ENCODE results near the gene RNF214.

The RNF214 gene

GRCh38 chr11:117299351-117300282 lies 67.1 kb downstream of the RNF214 start:
- TF ChIP-seq, protein P1, sequence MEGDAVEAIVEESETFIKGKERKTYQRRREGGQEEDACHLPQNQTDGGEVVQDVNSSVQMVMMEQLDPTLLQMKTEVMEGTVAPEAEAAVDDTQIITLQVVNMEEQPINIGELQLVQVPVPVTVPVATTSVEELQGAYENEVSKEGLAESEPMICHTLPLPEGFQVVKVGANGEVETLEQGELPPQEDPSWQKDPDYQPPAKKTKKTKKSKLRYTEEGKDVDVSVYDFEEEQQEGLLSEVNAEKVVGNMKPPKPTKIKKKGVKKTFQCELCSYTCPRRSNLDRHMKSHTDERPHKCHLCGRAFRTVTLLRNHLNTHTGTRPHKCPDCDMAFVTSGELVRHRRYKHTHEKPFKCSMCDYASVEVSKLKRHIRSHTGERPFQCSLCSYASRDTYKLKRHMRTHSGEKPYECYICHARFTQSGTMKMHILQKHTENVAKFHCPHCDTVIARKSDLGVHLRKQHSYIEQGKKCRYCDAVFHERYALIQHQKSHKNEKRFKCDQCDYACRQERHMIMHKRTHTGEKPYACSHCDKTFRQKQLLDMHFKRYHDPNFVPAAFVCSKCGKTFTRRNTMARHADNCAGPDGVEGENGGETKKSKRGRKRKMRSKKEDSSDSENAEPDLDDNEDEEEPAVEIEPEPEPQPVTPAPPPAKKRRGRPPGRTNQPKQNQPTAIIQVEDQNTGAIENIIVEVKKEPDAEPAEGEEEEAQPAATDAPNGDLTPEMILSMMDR (IDR thresholded peaks at IDR 0.05; ENCODE audit: insufficient read depth, low read length, missing control alignments): no peak
- no peak overlapping the region for H3K4me3 ChIP-seq (ENCODE audit: low read depth, low read length)
- DNase-seq (ENCODE audit: low read depth, low spot score): no peak
- ChIA-PET CTCF (interaction anchor here (0.7 to 1.2 kb wide), 2 partner anchors 16 to 63 kb away, joined by 3 read pairs; no protein-coding TSS in a partner anchor), POLR2A (interaction anchor here (1.2 kb wide), 1 partner anchor 19 kb away, joined by 3 read pairs; no protein-coding TSS in a partner anchor)

DNA sequence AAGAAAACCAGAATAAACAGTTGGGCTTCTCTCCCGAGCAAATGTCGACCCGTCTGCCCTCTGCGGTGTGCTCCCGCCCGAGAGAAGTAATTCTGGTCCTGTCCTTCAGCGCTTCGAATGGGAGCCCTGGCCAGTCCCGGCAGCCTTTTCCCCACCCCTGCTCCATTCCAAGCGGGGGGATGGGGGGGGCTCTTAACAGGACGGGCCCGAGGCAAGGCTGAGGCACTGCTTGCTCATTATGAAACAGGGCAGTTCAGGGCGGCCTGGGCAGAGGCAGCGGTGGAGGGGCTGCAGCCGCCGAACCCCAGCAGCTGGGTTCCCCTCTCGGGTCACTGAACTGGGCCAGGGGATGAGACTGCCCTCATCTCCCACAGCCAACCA lies 67.8 kb downstream of the RNF214 start:
- DNase-seq (ENCODE audit: low read depth, low spot score): no peak
- H3K4me3 ChIP-seq (ENCODE audit: low read depth, low read length): no peak overlapping the region
- TF ChIP-seq, protein P1 (IDR thresholded peaks at IDR 0.05; ENCODE audit: insufficient read depth, low read length, missing control alignments): no peak
- CTCF ChIA-PET: interaction anchor here (0.7 to 1.2 kb wide), 2 partner anchors 15 to 64 kb away, joined by 3 read pairs; no protein-coding TSS in a partner anchor
- POLR2A ChIA-PET: no interaction called here

- H3K4me3 ChIP-seq (ENCODE audit: low read depth, low read length): no peak overlapping the region
- DNase-seq (ENCODE audit: low read depth, low spot score): no peak
- CTCF ChIA-PET: no interaction called here
- POLR2A ChIA-PET: no interaction called here
- TF ChIP-seq, protein P1 (IDR thresholded peaks at IDR 0.05; ENCODE audit: insufficient read depth, low read length, missing control alignments): no peak
These were observed 68.3 kb downstream of the RNF214 start for GRCh38 chr11:117300773-117301172.

GRCh38 chr11:117302228-117302627 lies 69.8 kb downstream of the RNF214 start:
- ChIA-PET CTCF (interaction anchor here (0.8 to 1.2 kb wide), 2 partner anchors 8 to 15 kb away, joined by 4 read pairs; no protein-coding TSS in a partner anchor), POLR2A (no interaction called here)
- no peak overlapping the region for H3K4me3 ChIP-seq (ENCODE audit: low read depth, low read length)
- DNase-seq (ENCODE audit: low read depth, low spot score): no peak
- TF ChIP-seq, protein P1 (IDR thresholded peaks at IDR 0.05; ENCODE audit: insufficient read depth, low read length, missing control alignments): no peak

DNA sequence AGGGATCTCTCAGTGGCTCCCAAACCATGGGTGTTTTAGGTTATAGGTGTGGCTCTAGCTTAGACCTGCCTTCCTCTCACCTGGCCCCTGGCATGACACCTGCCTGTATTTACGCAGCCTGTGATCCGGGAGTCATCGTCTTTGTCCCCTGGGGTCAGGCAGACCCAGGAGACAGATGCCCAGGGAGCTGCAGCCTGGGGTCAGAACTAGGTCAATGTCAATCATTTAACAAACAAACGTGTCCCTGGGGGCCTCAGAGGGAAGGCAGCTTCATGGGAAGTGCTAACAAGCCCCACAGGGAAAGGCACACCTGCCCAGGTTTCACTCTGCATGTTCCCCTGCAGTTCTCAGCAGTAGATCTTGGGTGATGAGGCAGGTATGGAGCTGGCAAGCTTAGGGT lies 70.6 kb downstream of the RNF214 start:
- CTCF ChIA-PET: interaction anchor here (1.0 kb wide), 1 partner anchor 63 kb away, joined by 3 read pairs; no protein-coding TSS in a partner anchor
- POLR2A ChIA-PET: interaction anchor here (1.4 kb wide), 1 partner anchor 12 kb away, joined by 3 read pairs; the partner anchor contains the start of gene BACE1

More for the DNA sequence above, 70.6 kb downstream of the RNF214 start:
- TF ChIP-seq, protein P1 (IDR thresholded peaks at IDR 0.05; ENCODE audit: insufficient read depth, low read length, missing control alignments): no peak
- no peak for DNase-seq (ENCODE audit: low read depth, low spot score)
- no peak overlapping the region for H3K4me3 ChIP-seq (ENCODE audit: low read depth, low read length)
